GM23248 (cell line): Measurements from ENCODE around the gene DSC1. TPM values are rescaled to one million over a fixed set of nuclear protein-coding genes. Genes with fewer than 3 reads are reported as not detected.

Experiments used
- DNase-seq: peaks from one replicate; pipeline ENCODE4 v3.0.0-alpha.2; 2015
- H2AFZ ChIP-seq: fragments of 200-600 bp; sonication (generic); 2 replicates; pipeline ENCODE4 v1.6.1; 2016; ENCODE audit warnings: antibody characterized with exemption
- H3F3A ChIP-seq: fragments of 200-600 bp; sonication (generic); 2 replicates; pipeline ENCODE4 v1.6.1; 2016; ENCODE audit warnings: mild to moderate bottlenecking, antibody characterized with exemption, mixed run types; ENCODE audit not compliant: insufficient read depth
- H3K27ac ChIP-seq: fragments of 200-600 bp; sonication (generic); 2 replicates; pipeline ENCODE4 v1.5.1; 2016; ENCODE audit warnings: mild to moderate bottlenecking
- H3K27me3 ChIP-seq: fragments of 200-600 bp; sonication (generic); replicated peaks from 2 replicates; pipeline ENCODE4 v1.6.1; 2016; ENCODE audit warnings: mild to moderate bottlenecking; ENCODE audit not compliant: insufficient read depth
- H3K36me3 ChIP-seq: fragments of 200-600 bp; sonication (generic); 2 replicates; pipeline ENCODE4 v1.6.1; 2016; ENCODE audit warnings: low read depth, mild to moderate bottlenecking
- H3K4me1 ChIP-seq: fragments of 200-600 bp; sonication (generic); 2 replicates; pipeline ENCODE4 v1.6.1; 2016; ENCODE audit warnings: mild to moderate bottlenecking; ENCODE audit not compliant: insufficient read depth
- H3K4me2 ChIP-seq: fragments of 200-600 bp; sonication (generic); one replicate; pipeline ENCODE4 v1.6.1; 2016; ENCODE audit warnings: mild to moderate bottlenecking; ENCODE audit not compliant: unreplicated experiment
- H3K4me3 ChIP-seq: fragments of 200-600 bp; sonication (generic); 2 replicates; pipeline ENCODE4 v1.5.1; 2016; ENCODE audit warnings: mild to moderate bottlenecking
- H3K79me2 ChIP-seq: fragments of 200-600 bp; sonication (generic); 2 replicates; pipeline ENCODE4 v1.6.1; 2016; ENCODE audit warnings: mild to moderate bottlenecking; ENCODE audit not compliant: insufficient read depth
- H3K9ac ChIP-seq: fragments of 200-600 bp; sonication (generic); 2 replicates; pipeline ENCODE4 v1.6.1; 2016; ENCODE audit warnings: mild to moderate bottlenecking
- H3K9me2 ChIP-seq: fragments of 200-600 bp; sonication (generic); 2 replicates; pipeline ENCODE4 v1.6.1; 2016; ENCODE audit warnings: mixed run types, mild to moderate bottlenecking, moderate library complexity; ENCODE audit not compliant: insufficient read depth
- H3K9me3 ChIP-seq: fragments of 200-600 bp; sonication (generic); one replicate; pipeline ENCODE4 v1.6.1; 2017; ENCODE audit warnings: low read depth
- H4K20me1 ChIP-seq: fragments of 200-600 bp; sonication (generic); 2 replicates; pipeline ENCODE4 v1.6.0; 2016; ENCODE audit not compliant: insufficient read depth
- EZH2 ChIP-seq: fragments of 200-600 bp; sonication (generic); IDR thresholded peaks from 2 replicates; pipeline ENCODE4 v1.6.1; 2018; ENCODE audit warnings: antibody characterized with exemption, mild to moderate bottlenecking; ENCODE audit not compliant: insufficient read depth, poor library complexity, severe bottlenecking
- EZH2phosphoT487 ChIP-seq: fragments of 200-600 bp; sonication (generic); IDR thresholded peaks from 2 replicates; pipeline ENCODE4 v1.6.1; 2018; ENCODE audit warnings: antibody characterized with exemption, moderate library complexity, mild to moderate bottlenecking, low read depth; ENCODE audit not compliant: insufficient read depth
- WGBS, 2 experiments: methylation state at CpG; one replicate each; pipeline ENCODE4 v1.1.6; 2015 to 2017; ENCODE audit warnings: low lambda C conversion rate in 2 of 2, low coverage in 1 of 2; ENCODE audit errors: missing lambda C conversion rate in 2 of 2; 5-methylcytosine and 5-hydroxymethylcytosine counted together
- in situ Hi-C: fragments of 300-500 bp; cut with MboI; formaldehyde crosslinking; loops from 2 replicates; pipeline ENCODE4 v1.15.0; 2020
- polyA plus RNA-seq: library from polyadenylated mRNA; unstranded; fragments of >200 nt; fragmentation: Nextera tagmentation; extraction: Ambion mirVana; gene quantifications from 2 replicates; pipeline ENCODE4 v1.2.1, GENCODE V29; 2016
- total RNA-seq: library from RNA; depleted of rRNA; stranded (reverse); fragments of >200 nt; shearing (Covaris generic); gene quantifications from 2 replicates; pipeline ENCODE4 v1.2.3, GENCODE V29; 2014

The DSC1 gene
- total and polyA plus RNA-seq, 2 experiments from 2014 or later, result not detected

DNA sequence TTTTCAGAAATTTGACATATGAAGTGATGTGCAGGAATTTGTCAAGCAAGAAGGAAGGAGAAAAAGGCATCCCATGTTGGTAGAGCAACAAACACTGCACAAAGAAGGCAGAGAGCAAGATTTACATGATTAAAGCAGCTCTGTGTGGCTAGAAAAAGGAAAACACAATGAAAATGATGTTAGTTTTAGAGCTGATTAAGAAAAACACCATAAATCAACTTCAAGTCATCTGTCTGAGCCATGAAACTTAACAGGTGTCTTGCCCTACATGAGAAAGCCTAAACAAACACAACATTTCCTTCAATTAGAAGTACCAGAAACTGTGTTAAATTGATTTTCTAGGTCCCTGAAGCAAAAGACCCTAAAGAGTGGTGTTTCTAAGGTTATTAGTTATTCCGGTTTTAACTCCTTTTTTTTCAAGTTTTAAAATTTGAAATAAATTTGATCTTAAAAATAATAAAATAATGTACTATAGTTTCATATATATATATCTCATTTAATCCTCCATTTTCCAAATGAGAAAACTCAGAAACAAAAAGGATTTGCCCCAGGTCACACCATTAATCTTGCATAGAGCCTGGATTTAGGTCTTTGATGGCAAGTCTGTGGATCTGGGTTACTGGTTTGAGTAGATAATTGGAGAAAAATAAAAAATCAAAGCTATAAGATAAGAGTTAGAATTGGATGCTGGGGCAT lies 8.6 kb upstream of the DSC1 start:
- Histone ChIP-seq H3K9me3 (no peaks in the 10 kb centered on the region), H3K4me1 (no peaks in the 10 kb centered on the region), H3K36me3 (no peaks in the 10 kb centered on the region), H3K9me2 (no peaks in the 10 kb centered on the region), H4K20me1 (no peaks in the 10 kb centered on the region), H3K4me2 (no peak overlapping the region), H2AFZ (no peak overlapping the region), H3F3A (no peaks in the 10 kb centered on the region), H3K27ac (no peak overlapping the region), H3K4me3 (no peak overlapping the region), H3K9ac (no peak overlapping the region), H3K79me2 (no peaks in the 10 kb centered on the region), H3K27me3 (no peaks in the 10 kb centered on the region)
- no peak for DNase-seq
- TF ChIP-seq EZH2 (no peak), EZH2phosphoT487 (no peak)
- in situ Hi-C loops, result no loop called here
- WGBS, 2 experiments, result 10 to 19% methylated on average over 1 of the region's 1 CpG

DNA sequence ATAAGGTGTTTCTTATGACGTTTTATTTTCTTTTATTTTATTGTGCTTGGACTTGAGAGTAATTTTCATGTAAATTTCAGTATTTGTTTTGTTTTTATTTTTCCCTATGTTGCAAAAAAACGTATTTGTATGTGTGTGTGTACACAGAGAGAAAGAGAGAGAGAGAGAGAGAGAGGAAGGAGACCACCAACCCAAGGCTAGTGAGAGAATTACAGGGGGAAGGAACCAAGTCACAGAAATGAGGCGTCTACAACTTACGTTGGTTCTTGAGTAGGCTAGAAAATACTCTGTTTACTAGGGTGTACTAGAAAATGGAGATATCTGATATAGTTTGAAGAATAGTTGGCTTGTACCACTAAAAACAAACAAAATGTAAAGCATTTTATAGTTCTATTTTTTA lies 7.7 kb upstream of the DSC1 start:
- in situ Hi-C loops, result no loop called here
- WGBS, 2 experiments, result 11 to 13% methylated on average over 4 of the region's 4 CpGs
- H3K36me3 ChIP-seq, result no peaks in the 10 kb centered on the region
- no peaks in the 10 kb centered on the region for H3K9me3 ChIP-seq
- DNase-seq, result no peak
- H3F3A ChIP-seq, result no peaks in the 10 kb centered on the region
- H3K4me1 ChIP-seq, result no peaks in the 10 kb centered on the region
- H4K20me1 ChIP-seq, result no peaks in the 10 kb centered on the region
- TF ChIP-seq EZH2, result no peak
- no peak for TF ChIP-seq EZH2phosphoT487
- no peak overlapping the region for H2AFZ ChIP-seq
- no peak overlapping the region for H3K4me2 ChIP-seq
- no peaks in the 10 kb centered on the region for H3K9me2 ChIP-seq
- no peak overlapping the region for H3K27ac ChIP-seq
- H3K27me3 ChIP-seq, result no peaks in the 10 kb centered on the region
- no peak overlapping the region for H3K4me3 ChIP-seq
- H3K79me2 ChIP-seq, result no peaks in the 10 kb centered on the region
- no peak overlapping the region for H3K9ac ChIP-seq

- in situ Hi-C loops, result no loop called here
- Histone ChIP-seq H4K20me1 (no peaks in the 10 kb centered on the region), H3K79me2 (no peaks in the 10 kb centered on the region), H3K4me1 (no peaks in the 10 kb centered on the region), H3K9me3 (no peaks in the 10 kb centered on the region), H3K27me3 (no peaks in the 10 kb centered on the region), H3K27ac (no peak overlapping the region), H3K4me3 (no peak overlapping the region), H3F3A (no peaks in the 10 kb centered on the region), H3K36me3 (no peaks in the 10 kb centered on the region), H3K9ac (no peak overlapping the region), H3K9me2 (no peaks in the 10 kb centered on the region), H3K4me2 (no peak overlapping the region), H2AFZ (no peak overlapping the region)
- 23 to 24% methylated on average over 5 of the region's 5 CpGs for WGBS, 2 experiments
- DNase-seq, result no peak
- no peak for TF ChIP-seq EZH2
- TF ChIP-seq EZH2phosphoT487, result no peak
These were observed 250 bp downstream of the DSC1 start for GRCh38 chr18:31162419-31162793.

GRCh38 chr18:31161757-31162418 lies 768 bp downstream of the DSC1 start:
- no peak overlapping the region for H3K4me2 ChIP-seq
- H3K27me3 ChIP-seq, result no peaks in the 10 kb centered on the region
- in situ Hi-C loops, result no loop called here
- no peaks in the 10 kb centered on the region for H4K20me1 ChIP-seq
- no peak overlapping the region for H2AFZ ChIP-seq
- H3K9me3 ChIP-seq, result no peaks in the 10 kb centered on the region
- H3F3A ChIP-seq, result no peaks in the 10 kb centered on the region
- TF ChIP-seq EZH2 (no peak), EZH2phosphoT487 (no peak)
- no peaks in the 10 kb centered on the region for H3K36me3 ChIP-seq
- 13 to 16% methylated on average over 2 of the region's 2 CpGs for whole genome bisulfite sequencing, 2 experiments
- H3K9me2 ChIP-seq, result no peaks in the 10 kb centered on the region
- H3K79me2 ChIP-seq, result no peaks in the 10 kb centered on the region
- DNase-seq, result no peak
- H3K4me3 ChIP-seq, result no peak overlapping the region
- H3K4me1 ChIP-seq, result no peaks in the 10 kb centered on the region
- H3K9ac ChIP-seq, result no peak overlapping the region
- H3K27ac ChIP-seq, result no peak overlapping the region
